ENCODE data around the gene TBC1D19. TPM values are rescaled to one million over a fixed set of nuclear protein-coding genes. Genes with fewer than 3 reads are reported as not detected.

The TBC1D19 gene
- total RNA-seq, 1 donor from 2014 or later, result 17.2 TPM

DNA sequence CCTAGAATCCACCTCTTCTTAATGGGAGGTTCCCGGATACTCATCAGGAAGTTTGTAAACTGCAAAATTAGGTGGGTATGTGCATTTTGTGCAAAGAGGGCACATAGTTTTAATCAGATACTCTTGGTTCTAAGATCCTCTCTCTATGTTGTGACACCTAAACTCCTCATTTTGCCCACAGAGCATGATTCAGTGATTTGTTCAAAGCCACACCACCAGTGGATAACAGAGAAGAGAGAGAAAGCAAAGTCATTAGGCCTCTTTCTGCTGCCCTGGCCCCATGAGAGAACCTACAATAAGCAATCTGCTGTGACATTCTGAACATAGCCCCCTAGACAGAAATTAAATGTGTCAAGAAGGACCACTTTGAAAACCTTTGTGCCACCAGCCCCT is 204.5 kb downstream of the TBC1D19 start:
- Histone ChIP-seq H3K4me3 (ENCODE audit: low read depth, low read length) (no peak overlapping the region), H3K36me3 (ENCODE audit: control insufficient read depth, insufficient read depth, low read length) (no peaks in the 10 kb centered on the region), H3K27me3 (ENCODE audit: control insufficient read depth, insufficient read depth, low read length) (no peaks in the 10 kb centered on the region)
- TF ChIP-seq, protein P1, sequence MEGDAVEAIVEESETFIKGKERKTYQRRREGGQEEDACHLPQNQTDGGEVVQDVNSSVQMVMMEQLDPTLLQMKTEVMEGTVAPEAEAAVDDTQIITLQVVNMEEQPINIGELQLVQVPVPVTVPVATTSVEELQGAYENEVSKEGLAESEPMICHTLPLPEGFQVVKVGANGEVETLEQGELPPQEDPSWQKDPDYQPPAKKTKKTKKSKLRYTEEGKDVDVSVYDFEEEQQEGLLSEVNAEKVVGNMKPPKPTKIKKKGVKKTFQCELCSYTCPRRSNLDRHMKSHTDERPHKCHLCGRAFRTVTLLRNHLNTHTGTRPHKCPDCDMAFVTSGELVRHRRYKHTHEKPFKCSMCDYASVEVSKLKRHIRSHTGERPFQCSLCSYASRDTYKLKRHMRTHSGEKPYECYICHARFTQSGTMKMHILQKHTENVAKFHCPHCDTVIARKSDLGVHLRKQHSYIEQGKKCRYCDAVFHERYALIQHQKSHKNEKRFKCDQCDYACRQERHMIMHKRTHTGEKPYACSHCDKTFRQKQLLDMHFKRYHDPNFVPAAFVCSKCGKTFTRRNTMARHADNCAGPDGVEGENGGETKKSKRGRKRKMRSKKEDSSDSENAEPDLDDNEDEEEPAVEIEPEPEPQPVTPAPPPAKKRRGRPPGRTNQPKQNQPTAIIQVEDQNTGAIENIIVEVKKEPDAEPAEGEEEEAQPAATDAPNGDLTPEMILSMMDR (IDR thresholded peaks at IDR 0.05; ENCODE audit: insufficient read depth, low read length, poor library complexity, severe bottlenecking), result no peak
- no peak for DNase-seq (ENCODE audit: low read depth)

DNA sequence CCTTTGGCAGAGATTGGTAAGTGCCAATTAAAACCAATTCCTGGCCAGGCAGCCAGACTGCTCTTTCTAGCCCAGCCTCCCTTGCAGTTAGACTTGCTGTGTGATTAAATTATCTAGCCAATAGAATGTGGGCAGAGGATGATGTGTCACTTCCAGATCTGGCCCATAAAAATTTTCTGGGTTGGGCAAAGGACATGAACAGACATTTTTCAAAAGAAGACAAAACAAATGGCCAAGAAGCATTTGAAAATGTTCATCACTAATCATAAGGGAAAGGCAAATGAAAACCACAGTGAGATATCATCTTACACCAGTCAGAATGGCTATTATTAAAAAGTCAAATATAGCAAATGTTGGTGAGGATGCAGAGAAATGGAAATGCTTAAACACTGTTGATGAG is 205.3 kb downstream of the TBC1D19 start:
- H3K27me3 ChIP-seq (ENCODE audit: control insufficient read depth, insufficient read depth, low read length), result no peaks in the 10 kb centered on the region
- TF ChIP-seq, protein P1 (IDR thresholded peaks at IDR 0.05; ENCODE audit: insufficient read depth, low read length, poor library complexity, severe bottlenecking), result no peak
- H3K36me3 ChIP-seq (ENCODE audit: control insufficient read depth, insufficient read depth, low read length), result no peaks in the 10 kb centered on the region
- no peak overlapping the region for H3K4me3 ChIP-seq (ENCODE audit: low read depth, low read length)
- DNase-seq (ENCODE audit: low read depth), result no peak

DNA sequence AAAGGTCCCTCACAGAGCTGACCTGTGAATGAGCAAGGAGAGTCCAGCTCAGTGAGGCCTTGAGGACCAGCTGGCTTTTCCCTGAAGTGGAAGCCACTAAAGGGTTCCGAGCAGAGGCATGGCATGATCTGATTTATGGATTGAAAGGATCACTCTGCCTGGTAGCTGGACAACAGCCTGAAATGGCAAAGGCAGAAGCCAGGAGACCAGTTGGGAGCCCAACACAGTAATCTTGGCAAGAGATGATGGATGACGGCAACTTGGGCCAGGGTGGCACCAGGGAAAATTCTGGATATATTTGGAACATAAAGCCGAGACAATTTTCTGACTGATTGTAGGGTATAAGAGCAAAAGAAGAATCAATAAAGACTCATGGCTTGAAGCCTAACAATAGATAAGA is 207.5 kb downstream of the TBC1D19 start:
- DNase-seq (ENCODE audit: low read depth), result no peak
- H3K36me3 ChIP-seq (ENCODE audit: control insufficient read depth, insufficient read depth, low read length), result no peaks in the 10 kb centered on the region
- TF ChIP-seq, protein P1 (IDR thresholded peaks at IDR 0.05; ENCODE audit: insufficient read depth, low read length, poor library complexity, severe bottlenecking), result no peak
- H3K27me3 ChIP-seq (ENCODE audit: control insufficient read depth, insufficient read depth, low read length), result no peaks in the 10 kb centered on the region
- no peak overlapping the region for H3K4me3 ChIP-seq (ENCODE audit: low read depth, low read length)

DNA sequence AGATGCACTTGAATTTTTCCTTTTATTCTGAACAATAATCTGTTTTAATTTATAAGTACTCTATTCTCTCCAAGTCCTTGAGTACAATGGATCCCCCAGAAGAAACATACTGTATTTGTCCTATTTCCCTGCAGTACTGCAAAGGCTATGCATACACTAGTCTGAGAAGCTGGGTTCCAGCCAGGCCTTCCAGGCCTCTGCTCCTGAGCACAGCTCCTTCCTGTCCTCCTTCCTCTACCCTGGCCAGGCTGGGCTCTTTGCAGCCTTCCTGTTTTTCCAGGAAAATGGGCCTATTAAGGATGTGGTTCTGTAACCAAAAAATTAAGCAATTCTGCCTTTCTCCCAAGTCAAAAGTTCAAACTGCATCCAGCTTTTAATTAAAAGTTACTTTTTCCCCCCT is 208.8 kb downstream of the TBC1D19 start:
- no peak for DNase-seq (ENCODE audit: low read depth)
- TF ChIP-seq, protein P1 (IDR thresholded peaks at IDR 0.05; ENCODE audit: insufficient read depth, low read length, poor library complexity, severe bottlenecking), result no peak
- Histone ChIP-seq H3K36me3 (ENCODE audit: control insufficient read depth, insufficient read depth, low read length) (no peaks in the 10 kb centered on the region), H3K27me3 (ENCODE audit: control insufficient read depth, insufficient read depth, low read length) (no peaks in the 10 kb centered on the region), H3K4me3 (ENCODE audit: low read depth, low read length) (no peak overlapping the region)

DNA sequence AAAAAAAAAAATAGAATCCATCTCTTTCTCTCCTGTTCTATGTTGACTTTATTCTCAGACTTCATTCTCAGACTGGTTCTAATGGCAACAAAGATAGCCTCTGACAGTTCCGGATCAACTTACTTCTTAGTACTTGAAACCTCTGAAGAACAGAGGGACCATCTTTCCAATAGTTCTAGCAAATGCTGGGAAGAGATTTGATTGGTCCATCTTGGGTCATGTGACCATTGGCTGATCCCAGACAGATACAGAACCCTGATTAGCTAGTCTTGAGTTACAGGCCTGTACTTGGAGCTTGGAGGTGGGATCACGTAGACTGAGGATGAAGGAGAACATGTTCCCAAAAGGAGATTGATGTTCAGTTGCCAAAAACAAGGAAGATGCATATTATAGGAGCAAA is 209.9 kb downstream of the TBC1D19 start:
- DNase-seq (ENCODE audit: low read depth), result no peak
- TF ChIP-seq, protein P1 (IDR thresholded peaks at IDR 0.05; ENCODE audit: insufficient read depth, low read length, poor library complexity, severe bottlenecking), result no peak
- Histone ChIP-seq H3K4me3 (ENCODE audit: low read depth, low read length) (no peak overlapping the region), H3K36me3 (ENCODE audit: control insufficient read depth, insufficient read depth, low read length) (no peaks in the 10 kb centered on the region), H3K27me3 (ENCODE audit: control insufficient read depth, insufficient read depth, low read length) (no peaks in the 10 kb centered on the region)

DNA sequence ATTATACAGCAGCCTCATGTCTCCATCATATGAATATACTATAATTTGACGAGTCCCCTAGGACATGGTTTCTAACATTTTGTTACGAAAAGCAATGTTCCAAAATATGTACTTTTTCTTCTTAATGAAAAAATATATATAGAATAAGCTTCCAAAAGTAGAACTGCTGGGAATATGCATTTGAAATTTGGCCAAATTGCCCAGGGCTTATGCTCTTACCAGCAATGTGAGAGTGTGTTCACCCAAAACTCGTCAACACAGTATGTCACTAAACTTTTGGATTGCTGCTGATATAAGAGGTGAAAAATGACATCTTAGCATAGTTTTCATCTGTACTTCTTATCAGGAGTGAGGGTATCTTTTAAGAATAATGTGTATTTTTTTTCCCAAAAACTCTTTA is 212.2 kb downstream of the TBC1D19 start:
- TF ChIP-seq, protein P1 (IDR thresholded peaks at IDR 0.05; ENCODE audit: insufficient read depth, low read length, poor library complexity, severe bottlenecking), result no peak
- Histone ChIP-seq H3K27me3 (ENCODE audit: control insufficient read depth, insufficient read depth, low read length) (no peaks in the 10 kb centered on the region), H3K36me3 (ENCODE audit: control insufficient read depth, insufficient read depth, low read length) (no peaks in the 10 kb centered on the region), H3K4me3 (ENCODE audit: low read depth, low read length) (no peak overlapping the region)
- no peak for DNase-seq (ENCODE audit: low read depth)
